CD4-positive, alpha-beta T cell treated with Interleukin-15 for 4 hours (primary cell): ENCODE data around the gene EXOC3L1.

ENCODE experiments used
- DNase-seq: peaks from one replicate; pipeline ENCODE4 v3.0.0-alpha.2; 2020; ENCODE audit warnings: low spot score

Gene EXOC3L1

DNA sequence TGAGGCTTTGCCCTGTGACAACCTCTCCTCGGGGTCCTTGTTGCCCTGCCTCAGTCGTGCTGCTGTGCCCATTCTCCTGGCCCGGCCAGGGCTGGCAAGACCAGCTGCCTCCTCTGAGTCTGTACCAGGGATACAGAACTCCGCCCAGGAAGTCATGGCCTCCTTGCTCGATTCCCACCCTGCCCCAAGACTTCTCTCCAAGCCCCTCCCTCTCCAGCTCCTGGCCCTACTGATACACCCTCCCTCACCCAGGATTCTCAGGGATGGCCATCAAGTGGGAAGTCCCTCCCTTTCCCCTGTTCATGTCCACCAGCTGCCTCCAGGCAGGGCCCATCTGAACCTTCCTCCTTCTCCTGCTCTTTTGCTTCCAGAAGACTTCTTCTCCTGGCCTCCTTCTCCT, 25.8 kb upstream of the EXOC3L1 start:
- DNase-seq, result no peak

DNA sequence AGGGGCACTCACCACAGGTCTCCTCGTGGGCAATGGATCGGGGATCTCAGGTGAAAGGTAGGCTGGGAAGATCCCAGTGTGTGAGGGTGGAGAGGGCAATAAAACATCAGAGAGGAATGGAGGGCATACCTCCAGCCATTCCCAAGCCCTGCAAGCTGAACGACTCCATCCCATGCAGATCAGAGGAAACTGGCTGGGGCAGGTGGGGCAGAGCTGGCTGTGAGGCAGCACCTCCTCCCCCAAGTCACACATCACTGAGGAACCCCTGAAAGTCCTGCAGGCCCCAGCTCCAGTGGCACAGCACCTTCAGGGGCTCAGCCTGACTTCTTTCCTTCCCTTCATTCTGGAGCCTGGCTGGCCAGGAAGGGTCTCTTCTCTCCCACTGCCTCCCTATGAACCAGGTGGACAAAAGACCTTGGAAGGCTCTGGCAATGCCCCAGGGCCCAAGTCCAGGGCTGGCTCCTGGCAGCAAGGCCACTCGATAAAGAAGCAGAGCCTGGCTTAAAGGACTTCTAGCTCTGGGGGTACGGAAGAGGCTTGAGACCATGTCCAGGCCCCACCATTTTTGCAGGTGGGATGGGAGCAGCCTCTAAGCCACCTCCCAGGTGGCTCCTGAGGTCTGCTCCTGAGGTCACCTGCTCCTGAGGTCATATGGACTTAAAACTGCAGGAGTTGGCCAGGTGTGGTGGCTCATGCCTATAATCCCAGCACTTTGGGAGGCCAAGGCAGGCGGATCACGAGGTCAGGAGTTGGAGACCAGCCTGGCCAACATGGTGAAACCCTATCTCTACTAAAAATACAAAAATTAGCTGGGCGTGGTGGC, 23.5 kb upstream of the EXOC3L1 start:
- no peak for DNase-seq

DNA sequence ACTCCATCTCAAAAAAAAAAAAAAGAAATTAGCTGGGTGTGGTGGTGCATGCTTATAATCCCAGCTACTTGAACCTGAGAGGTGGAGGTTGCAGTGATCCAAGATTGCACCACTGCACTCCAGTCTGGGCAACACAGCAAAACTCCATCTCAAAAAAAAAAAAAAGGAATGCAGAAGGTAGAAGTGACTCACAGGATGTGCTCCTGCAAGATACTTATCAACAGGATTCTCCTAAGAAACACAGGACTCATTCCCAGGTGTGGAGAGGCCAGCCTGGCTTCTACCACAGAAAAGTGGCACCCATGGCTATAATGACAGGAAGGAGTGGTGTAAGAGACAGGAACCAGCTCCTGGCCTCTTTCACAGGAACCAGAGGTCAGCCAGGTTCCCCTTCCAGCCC, 22.8 kb upstream of the EXOC3L1 start:
- DNase-seq, result no peak

DNA sequence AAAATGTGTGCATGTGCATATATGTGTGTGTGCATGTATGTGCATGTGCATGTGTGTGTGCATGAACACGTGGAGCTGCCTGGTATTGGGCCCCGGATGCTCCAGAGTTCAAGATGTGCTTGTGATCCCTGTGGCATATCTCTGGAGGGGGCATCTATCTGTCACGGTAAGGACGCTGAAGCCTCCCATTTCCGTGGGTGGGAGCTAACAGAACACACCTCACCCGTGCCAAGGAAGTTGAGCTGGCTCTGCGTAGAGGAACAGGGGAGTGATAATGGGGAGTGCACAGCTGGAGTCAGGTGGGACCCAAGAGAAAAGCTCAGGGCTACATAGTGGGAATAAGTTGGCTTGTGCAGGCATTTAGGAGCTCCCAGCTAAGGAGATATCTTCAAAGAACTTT, 21.7 kb upstream of the EXOC3L1 start:
- DNase-seq, result no peak

DNA sequence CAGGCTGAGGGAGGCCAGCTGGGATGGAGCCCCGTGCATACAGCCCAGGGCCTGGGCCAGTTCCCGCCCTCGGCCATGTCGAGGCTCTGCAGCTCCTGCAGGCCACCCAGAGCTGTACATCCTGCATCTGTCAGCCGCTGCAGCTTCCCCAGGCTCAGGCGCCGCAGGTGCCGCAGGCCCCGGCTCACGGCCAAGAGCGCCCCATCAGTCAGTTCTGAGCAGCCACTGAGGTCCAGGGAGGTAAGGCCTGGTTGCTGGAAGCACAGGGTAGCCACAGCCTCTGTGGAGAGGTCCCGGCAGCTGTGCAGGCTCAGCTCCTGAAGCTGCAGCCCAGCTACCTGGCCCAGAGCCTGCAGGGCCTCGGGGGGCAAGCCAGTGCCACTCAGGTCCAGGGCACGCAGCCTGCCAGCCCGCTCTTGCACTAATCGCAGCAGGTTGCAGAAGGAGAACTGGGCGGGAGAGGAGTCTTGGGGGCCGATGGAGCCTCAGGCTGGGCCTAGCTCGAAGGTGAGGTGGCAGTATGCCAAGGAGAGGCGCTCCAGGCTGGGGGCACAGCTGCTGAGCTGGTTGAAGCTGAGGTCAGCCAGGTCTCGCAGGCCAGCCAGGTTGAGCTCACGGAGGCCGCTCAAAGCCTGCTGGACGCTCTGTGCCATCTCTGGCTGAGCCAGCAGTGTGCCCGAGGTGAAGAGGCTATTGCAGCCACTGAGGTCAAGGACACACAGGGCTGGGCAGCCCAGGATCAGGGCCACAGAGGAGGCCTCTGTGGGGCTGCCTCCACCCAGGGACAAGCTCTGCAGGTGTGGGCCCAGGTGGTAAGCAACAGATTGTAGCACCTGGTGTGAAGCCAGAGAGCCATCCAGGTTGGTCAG, 20.4 kb upstream of the EXOC3L1 start:
- DNase-seq, result no peak

DNA sequence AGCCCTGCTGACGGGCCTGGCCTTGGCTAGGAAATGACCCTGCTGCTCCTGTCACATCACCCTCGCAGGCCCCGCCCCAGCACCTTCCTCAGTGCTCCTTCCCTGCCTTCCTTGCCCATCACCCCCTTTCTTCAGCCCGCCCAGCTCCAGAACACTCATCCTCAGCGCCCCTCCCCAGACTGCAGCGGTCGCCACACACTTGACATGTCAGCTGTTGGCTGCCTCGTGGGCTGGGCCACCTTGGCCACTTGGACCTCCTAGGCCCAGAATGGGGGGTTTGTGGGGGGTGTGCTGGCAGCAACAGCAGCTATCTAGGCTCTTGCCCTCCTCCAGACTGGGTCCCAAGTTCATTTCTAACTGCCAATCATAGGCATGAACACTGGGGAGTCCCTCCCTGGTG, 19.6 kb upstream of the EXOC3L1 start:
- DNase-seq, result no peak

DNA sequence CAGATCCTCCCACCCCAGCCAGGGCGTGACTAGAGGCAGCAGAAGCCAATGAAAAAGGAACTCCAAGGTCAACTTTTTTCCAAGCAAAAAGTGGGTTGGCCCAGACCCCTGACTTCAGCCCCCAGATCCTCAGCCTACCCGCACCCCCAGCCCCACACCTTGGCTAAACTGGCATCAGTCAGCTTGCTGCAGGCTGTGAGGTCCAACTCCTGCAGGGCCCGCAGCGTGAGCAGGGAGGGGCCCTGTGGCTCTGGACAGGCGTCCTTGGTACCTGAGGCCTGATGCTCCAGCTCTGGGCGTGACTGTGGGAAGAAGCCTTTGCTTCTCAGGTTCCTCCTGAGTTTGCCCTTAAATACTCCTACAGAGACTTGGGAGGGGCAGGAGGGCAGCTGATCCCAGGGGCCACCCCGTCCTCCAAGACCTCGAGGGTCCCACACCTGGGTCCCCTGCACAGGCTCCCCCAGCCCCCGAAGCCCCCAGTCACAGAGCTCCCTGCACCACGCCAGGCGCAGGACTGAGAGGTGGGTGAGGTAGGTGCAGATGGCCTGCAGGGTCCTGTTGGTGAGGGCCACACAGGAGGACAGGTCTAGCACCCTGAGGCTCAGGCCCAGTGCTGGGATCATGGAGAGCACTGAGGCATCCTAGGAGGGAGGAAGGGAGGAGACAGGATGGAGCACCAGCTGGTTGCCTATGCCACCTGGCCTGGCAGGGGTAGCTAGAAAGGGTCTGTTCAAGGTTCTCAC, 18.4 kb upstream of the EXOC3L1 start:
- DNase-seq, result no peak

DNA sequence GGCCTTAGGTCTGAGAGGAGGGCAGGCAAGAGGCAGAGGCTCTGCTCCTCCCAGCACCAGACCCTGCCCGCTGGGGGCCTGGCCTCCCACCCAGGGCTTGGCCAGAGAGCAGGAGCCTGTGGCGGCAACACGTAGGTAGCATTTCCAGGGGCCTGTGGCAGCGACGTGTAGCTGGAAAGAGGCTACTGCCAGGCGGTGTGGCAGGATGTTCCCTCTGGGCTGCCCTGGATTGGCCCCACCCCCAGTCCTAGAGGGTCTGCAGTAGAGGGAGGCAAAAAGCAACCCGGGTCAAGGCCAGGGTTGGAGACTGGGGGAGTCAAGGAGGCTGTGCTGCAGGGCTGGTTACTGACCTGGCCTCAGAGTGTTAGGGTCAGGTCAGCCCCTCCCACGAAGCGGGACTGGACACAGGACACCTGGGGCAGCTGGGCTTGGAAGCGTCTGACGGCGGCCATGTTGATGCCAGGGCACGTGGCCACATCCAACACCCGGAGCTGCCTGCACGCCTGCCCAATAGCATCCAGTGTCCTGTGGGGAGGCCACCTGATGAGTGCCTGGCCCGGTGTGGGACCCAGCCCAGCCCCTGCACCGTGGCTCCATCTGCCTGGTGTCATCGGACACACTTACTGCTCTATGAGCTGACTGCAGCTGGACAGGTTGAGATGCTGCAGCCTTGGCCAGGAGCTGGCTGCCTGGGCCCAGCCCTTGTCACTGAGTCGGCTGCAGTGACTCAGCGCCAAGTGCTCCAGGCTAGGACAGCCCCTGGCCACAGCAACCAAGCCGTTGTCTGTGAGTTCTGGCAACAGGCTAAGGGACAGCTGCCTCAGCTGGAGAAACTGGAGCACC, 17.5 kb upstream of the EXOC3L1 start:
- DNase-seq, result no peak

DNA sequence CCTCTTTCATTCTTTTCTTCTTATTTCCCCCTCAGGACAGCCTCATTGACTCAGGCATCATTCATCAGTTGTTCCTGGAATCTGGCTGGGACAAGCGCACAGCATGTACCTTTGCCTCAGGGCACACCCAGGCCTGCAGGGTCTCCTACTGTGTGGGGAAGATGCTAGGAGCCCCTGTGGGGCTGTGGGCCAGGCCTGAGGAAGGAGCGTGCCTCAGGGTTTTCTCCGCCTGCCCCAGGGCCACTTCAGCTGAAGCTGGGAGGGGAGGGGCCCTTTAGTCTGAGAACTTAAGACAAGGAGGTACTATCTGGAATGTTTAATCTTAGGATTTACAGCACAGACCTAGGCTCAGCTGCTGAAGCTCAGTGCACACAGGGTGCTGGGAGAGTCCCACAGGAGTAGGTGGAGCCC, 16.9 kb upstream of the EXOC3L1 start:
- DNase-seq, result no peak

DNA sequence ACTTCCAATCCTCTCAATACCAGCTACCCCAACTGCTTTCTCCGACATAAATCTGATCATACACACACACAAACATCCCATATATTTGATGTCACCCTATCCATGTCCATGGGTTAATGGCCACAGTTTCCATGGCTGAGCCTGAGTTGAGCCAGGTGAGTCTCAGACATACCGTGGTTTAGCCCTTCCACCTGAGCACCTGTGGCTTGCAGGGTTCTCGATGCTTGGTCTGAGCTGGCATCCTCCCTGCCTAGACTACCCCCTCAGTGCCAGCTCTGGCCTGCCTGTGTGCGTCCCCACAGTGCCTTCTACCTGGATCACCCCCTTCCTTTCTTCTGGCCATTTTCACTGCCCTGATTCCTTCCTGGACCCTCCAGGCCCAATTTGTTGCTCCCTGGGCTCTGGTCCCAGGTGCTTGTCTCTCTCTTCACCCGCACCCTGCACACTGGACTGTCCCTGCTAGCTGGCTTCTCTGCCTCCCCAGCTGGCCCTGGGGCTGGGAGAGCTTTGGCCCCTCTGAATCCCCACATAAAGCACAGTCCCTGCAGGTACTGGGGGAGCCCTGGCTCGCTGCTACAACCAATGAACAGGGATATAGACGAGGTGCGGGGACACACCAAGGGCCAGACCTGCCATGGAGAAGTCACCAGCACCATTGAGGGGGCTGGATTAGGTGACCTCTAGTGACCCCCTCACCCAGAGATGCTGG, 16.3 kb upstream of the EXOC3L1 start:
- no peak for DNase-seq

DNA sequence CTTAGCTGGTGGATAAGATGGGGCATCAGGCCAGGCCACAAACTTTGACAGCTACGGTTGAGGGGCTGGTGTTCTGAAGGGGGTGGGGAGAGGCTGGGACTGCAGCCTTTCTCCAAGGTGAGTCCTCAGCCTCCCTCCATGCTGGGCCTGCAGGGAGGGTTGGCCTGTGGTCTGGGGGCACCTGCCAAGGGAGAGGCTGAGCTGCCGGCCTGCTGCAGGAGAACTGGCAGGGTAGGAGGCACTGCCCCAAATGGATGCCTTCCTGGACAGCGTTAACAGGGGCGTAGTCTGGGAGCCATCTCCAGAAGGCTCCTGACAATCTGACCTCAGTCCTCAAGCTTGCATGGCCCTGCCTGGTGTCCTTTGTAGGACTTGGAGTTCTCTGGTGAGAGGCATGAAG, 14.1 kb upstream of the EXOC3L1 start:
- DNase-seq, result no peak

DNA sequence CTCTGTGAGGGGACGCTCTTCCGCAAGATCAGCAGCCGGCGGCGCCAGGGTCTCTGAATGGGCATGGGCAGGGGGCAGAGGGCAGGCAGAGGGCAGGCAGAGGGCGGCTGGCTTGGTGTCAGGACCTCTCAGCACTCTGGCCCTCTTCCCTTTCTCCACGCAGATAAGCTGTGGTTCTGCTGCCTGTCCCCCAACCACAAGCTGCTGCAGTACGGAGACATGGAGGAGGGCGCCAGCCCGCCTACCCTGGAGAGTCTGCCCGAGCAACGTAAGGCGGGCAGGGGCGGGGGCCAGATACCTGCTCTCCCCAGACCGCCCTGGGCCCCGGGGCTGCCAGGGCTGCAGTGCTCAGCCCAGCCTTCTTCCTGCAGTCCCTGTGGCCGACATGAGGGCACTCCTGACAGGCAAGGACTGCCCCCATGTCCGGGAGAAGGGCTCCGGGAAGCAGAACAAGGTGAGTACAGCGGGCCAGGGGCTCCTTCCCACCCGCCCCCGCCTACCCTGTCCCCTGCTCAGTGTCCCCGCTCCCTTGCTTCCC, 13.1 kb upstream of the EXOC3L1 start:
- DNase-seq, result no peak

DNA sequence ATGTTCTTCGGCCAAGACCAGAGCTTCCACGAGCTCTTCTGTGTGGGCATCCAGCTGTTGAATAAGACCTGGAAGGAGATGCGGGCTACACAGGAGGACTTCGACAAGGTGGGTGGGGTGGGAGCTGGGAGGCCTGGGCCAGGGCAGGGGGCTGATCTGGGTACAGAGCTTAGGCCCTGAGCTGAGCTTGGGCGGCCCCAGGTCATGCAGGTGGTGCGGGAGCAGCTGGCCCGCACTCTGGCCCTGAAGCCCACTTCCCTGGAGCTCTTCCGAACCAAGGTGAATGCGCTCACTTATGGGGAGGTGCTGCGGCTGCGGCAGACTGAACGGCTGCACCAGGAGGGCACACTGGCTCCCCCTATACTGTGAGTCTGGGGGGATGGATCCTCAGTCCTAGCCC, 12.5 kb upstream of the EXOC3L1 start:
- no peak for DNase-seq

DNA sequence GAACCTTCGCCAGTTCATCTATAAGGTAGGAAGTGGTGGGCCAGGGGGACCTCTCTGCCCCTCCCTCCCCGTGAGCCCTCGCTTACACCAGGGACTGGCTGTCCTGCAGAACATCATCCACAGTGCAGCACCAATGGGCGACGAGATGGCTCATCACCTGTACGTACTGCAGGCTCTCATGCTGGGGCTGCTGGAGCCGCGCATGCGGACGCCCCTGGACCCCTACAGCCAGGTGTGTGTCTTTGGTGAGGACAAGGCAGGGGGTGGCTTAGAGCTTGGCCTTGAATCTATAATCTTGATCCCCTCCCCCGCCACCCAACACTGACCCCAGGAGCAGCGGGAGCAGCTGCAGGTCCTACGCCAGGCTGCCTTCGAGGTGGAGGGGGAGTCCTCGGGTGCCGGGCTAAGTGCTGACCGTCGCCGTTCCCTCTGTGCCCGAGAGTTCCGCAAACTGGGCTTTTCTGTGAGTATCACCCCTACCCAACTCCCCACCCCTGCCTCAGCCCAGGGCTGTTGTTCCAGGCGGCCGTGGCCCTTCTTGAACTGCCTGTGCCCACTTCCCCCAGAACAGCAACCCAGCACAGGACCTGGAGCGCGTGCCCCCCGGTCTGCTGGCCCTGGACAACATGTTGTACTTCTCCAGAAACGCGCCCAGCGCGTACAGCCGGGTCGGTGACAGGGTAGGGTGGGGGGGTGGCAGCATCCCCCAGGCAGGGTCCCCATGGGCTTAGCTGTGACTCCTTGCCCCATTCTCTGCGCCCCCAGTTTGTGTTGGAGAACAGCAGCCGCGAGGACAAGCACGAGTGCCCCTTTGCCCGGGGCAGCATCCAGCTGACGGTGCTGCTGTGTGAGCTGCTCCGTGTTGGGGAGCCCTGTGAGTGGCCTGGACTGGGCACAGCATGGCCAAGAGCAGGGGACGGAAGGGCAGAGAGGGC, 11.7 kb upstream of the EXOC3L1 start:
- DNase-seq, result no peak

DNA sequence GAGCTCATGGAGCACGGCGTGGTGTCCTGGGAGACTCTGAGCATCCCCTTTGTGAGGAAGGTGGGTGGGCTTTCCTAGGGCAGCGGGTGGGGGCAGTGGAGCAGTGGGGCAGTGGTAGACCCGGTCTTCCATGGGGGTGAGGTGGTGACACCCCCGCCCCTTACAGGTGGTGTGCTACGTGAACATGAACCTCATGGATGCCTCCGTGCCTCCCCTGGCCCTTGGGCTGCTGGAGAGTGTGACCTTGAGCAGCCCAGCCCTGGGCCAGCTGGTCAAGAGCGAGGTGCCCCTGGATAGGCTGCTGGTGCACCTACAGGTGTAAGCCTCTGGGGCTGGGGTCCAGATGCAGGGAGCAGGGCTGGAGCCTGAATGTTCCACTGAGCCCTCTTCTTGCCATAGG, 10.6 kb upstream of the EXOC3L1 start:
- DNase-seq, result no peak

DNA sequence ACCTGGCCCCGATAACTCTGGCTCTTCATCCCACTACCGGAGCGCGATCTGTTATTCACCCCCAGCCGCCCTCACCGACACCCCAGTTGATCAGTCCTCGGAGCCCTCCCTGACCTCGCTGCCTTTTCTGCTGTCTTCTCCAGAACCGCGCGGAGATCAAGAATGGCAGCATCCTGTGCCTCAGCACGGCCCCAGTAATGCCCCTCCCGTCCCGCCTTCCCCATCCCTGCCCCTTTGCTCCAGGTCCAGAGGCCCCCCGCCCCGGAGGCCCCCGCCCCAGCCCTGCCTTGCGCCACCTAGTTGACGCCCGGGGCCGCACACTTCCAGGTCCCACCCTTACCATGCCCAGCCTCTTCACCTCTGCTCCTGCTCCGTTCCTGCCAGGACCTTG, 9.9 kb upstream of the EXOC3L1 start:
- no peak for DNase-seq

DNA sequence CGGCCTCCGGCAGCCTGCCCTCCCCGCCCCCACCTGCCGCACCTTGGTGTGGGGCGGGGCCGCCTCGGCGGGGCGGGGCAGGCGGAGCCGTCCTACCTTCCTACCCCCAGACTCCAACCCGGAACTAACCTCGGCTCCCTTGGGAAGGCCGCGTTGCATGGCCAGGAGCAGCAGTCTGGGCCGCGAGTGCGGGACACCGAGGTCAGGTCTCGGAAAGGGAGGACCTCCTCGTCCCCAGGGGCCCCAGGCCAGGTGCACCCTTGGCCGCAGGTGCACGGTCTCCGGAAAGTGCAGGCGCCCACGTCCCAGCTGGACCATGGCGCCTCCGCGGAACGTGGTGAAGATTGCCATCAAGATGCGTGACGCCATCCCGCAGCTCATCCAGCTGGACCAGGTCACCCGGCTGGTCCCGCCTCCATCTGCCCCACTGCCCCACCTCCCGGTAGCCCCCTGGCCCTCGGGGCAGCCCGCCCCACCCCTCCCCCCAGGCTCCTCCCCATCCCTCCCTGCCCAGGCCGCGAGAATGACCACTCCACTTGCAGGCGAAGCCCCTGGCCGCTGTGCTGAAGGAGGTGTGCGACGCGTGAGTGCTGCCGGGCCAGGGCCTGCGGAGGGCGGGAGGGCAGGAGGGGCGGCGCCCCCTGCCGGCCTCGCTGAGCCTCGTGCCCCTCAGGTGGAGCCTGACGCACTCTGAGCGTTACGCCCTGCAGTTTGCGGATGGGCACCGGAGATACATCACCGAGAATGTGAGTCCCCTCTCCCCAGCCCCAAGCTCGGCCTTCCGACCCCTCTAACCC, 9.3 kb upstream of the EXOC3L1 start, which contains the start of gene ELMO3:
TSS of gene ELMO3 (plus strand) at position 121 of the 797 bp plus-strand sequence. CDS start at position 317, 196 bp downstream.
- no peak for DNase-seq

DNA sequence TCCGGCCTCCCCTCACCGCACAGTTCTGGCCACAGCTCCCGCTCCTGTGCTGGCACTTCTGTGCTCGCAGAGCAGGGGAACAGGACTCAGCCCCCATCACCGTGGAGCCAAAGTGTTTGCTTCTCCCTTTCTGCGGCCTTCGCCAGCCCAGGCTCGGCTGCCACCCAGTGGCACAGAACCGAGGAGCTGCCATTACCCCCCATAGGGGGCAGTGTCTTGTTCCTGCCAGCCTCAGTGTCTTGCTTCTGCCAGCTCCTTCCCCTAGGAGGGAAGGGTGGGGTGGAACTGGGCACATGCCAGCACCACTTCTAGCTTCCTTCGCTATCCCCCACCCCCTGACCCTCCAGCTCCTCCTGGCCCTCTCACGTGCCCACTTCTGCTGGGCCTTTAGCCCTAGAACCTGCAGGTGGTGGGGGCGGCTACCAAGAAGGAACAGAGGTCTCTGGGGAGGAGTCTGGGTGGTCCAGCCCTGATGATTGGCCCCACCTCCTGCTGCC, 8.3 kb upstream of the EXOC3L1 start:
- peak; percentile 12 for DNase-seq
